Ectodermal cell (in vitro differentiated cells): ENCODE measurements around the gene MAP2K2.
"Not testable (repeated sequence)": the region's sequence is repeated elsewhere in the genome, so short reads cannot be mapped to it uniquely, and the experiment has no call there.

Experiments used
- H3K27ac ChIP-seq: 2 replicates; pipeline ENCODE4 v1.7.0; 2013; ENCODE audit warnings: mild to moderate bottlenecking, low read depth, low read length; ENCODE audit not compliant: insufficient read depth, poor library complexity, severe bottlenecking
- H3K27me3 ChIP-seq: 2 replicates; pipeline ENCODE4 v1.7.0; 2013; ENCODE audit warnings: mild to moderate bottlenecking, low read length; ENCODE audit not compliant: insufficient read depth, control insufficient read depth, poor library complexity, severe bottlenecking
- H3K36me3 ChIP-seq: one replicate; pipeline ENCODE4 v1.7.0; 2013; ENCODE audit warnings: low read length; ENCODE audit not compliant: control insufficient read depth, insufficient read depth
- H3K4me1 ChIP-seq: one replicate; pipeline ENCODE4 v1.7.0; 2013; ENCODE audit warnings: low read length; ENCODE audit not compliant: control insufficient read depth, insufficient read depth
- H3K4me3 ChIP-seq: 2 replicates; pipeline ENCODE4 v1.7.0; 2013; ENCODE audit warnings: low read depth, low read length, control low read depth; ENCODE audit not compliant: insufficient read depth
- H3K9me3 ChIP-seq: 2 replicates; pipeline ENCODE4 v1.7.0; 2013; ENCODE audit warnings: mild to moderate bottlenecking, low read length, moderate library complexity; ENCODE audit not compliant: control insufficient read depth
- WGBS, 2 experiments: methylation state at CpG; one replicate each; pipeline ENCODE4 v1.1.7; 2013; ENCODE audit warnings: missing lambda C conversion rate in 2 of 2; 5-methylcytosine and 5-hydroxymethylcytosine counted together

The MAP2K2 gene

DNA sequence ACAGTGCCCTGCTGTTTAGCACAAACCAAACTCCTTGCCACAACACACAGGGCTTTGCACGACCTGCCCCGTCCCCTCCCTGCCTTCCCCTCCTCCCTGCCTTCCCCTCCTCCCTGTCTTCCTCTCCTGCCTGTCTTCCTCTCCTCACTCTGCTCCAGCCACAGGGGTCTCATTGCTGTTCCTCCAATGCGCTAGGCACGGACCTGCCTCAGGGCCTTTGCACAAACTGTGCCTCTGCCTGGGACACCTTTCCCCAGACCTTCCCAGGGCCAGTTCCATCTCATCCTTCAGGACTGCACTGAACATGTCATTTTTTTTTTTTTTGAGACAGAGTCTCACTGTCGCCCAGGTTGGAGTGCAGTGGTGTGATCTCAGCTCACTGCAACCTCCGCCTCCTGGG lies 27.7 kb upstream of the MAP2K2 start:
- H3K36me3 ChIP-seq = no peaks in the 10 kb centered on the region
- H3K27ac ChIP-seq = no peak overlapping the region
- no peak overlapping the region for H3K4me3 ChIP-seq
- H3K4me1 ChIP-seq = no peaks in the 10 kb centered on the region
- WGBS, 2 experiments = 74 to 76% methylated on average over 6 of the region's 6 CpGs
- no peaks in the 10 kb centered on the region for H3K9me3 ChIP-seq
- H3K27me3 ChIP-seq = no peaks in the 10 kb centered on the region

- WGBS, 2 experiments = 82 to 84% methylated on average over 17 of the region's 17 CpGs
- Histone ChIP-seq H3K27ac (no peak overlapping the region), H3K4me3 (no peak overlapping the region), H3K4me1 (no peaks in the 10 kb centered on the region), H3K27me3 (peaks cover 7% of the 10 kb centered on the region), H3K9me3 (no peaks in the 10 kb centered on the region), H3K36me3 (no peaks in the 10 kb centered on the region)
These were observed 25.8 kb upstream of the MAP2K2 start for GRCh38 chr19:4149518-4150288.

DNA sequence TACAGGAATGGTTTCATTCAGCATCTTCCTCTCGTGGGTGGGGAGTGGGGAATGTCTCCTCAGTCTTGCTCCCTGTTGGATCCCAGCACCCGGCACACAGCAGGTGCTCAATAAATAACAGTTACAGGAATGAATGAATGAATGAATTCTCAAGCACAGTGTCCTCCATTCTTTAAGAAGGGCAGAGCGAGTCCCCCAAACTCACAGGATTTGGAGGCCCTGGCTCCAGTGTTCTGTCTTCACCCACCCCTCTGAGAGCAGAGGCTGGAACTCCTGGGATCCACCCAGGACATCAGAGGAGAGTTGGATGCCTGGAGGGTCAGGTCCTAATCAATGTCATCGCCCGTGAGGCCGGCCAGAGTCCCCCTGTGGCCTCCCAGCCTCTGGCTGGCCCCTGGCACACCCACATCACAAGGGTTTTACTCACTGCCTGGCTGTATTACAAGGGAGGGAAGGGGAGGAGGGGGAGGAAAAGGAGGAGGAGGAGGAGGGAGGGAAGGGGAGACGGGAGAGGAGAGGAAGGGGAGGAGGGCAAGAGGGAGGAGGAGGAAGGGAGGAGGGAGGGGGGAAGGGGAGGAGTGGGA lies 20.8 kb upstream of the MAP2K2 start:
- Histone ChIP-seq H3K4me1 (no peaks in the 10 kb centered on the region), H3K9me3 (no peaks in the 10 kb centered on the region), H3K27me3 (peaks cover 7% of the 10 kb centered on the region), H3K4me3 (no peak overlapping the region), H3K36me3 (no peaks in the 10 kb centered on the region), H3K27ac (no peak overlapping the region)
- 40 to 41% methylated on average over 7 of the region's 7 CpGs for WGBS, 2 experiments

GRCh38 chr19:4142916-4143315 lies 19.0 kb upstream of the MAP2K2 start:
- H3K27me3 ChIP-seq, H3K4me1 ChIP-seq, H3K4me3 ChIP-seq, H3K27ac ChIP-seq, H3K9me3 ChIP-seq, H3K36me3 ChIP-seq: not testable (repeated sequence)
- WGBS, 2 experiments = 78 to 95% methylated on average over 1 of the region's 1 CpG

DNA sequence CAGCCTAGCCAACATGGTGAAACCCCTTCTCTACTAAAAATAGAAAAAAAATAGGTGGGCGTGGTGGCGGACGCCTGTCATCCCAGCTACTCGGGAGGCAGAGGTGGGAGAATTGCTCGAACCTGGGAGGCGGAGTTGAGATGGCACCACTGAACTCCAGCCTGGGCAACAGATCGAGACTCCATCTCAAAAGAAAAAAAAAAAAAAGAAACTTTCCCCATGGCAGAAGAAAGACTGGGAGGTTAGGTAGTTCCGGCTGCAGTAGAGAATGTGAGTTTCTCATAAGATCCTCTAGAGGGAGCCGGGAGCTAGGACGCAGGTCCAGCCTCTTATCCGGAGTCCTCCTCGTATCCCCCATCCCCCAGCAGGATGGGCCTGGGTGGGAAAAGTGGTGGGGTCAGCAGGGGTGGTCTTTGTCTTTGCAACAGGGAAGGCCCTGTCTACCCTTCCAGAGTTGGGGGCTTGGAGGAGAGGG lies 16.4 kb upstream of the MAP2K2 start:
- Histone ChIP-seq H3K4me1 (no peaks in the 10 kb centered on the region), H3K27ac (no peak overlapping the region), H3K4me3 (no peak overlapping the region), H3K27me3 (peaks cover under 1% of the 10 kb centered on the region), H3K9me3 (no peaks in the 10 kb centered on the region), H3K36me3 (no peaks in the 10 kb centered on the region)
- 33 to 38% methylated on average over 11 to 12 of the region's 12 CpGs for WGBS, 2 experiments

DNA sequence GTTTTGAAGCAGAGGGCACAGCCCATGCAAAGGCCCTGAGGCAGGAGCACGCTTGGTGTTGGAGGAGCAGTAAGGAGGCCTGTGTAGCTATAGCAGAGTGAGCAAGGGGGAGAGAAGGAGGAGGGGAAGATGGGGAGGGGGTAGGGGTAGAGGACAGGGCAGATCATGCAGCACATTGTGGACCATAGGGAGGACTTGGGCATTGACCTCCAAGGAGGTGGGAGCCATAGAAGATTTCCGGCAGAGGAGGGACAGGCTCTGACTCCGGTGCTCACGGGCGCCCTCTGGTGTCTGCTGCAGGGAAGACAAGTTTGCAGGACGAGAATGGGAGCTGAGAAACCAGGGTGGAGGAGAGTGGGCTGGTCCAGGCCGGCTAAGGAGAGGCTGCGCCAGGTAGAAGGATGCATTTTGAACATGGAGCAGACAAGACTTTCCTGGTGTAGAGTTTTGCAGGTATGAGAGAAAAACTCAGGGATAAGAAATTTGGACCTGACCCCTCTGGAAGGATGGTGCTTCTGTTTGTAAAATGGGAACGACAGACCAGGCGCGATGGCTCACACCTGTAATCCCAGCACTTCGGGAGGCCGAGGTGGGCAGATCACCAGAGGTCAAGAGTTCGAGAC lies 15.8 kb upstream of the MAP2K2 start:
- H3K36me3 ChIP-seq = no peaks in the 10 kb centered on the region
- no peaks in the 10 kb centered on the region for H3K9me3 ChIP-seq
- no peak overlapping the region for H3K27ac ChIP-seq
- no peaks in the 10 kb centered on the region for H3K27me3 ChIP-seq
- H3K4me3 ChIP-seq = no peak overlapping the region
- no peaks in the 10 kb centered on the region for H3K4me1 ChIP-seq
- whole genome bisulfite sequencing, 2 experiments = 45 to 48% methylated on average over 14 of the region's 14 CpGs

DNA sequence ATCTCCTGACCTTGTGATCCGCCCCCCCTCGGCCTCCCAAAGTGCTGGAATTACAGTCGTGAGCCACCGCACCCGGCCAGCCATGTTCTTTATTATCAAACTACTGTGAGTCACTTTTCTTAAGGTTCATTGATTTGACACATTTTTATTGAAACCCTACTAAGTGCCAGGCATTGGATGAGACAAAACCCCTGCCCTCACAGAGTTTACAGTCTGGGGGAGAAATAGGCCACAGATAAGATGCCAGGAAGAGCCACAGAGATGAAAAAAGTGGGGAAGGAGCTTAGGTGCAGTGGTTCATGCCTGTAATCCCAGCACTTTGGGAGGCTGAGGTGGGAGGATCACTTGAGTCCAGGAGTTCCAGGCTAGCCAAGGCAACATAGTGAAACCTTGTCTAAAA lies 14.5 kb upstream of the MAP2K2 start:
- no peaks in the 10 kb centered on the region for H3K9me3 ChIP-seq
- no peak overlapping the region for H3K27ac ChIP-seq
- no peaks in the 10 kb centered on the region for H3K36me3 ChIP-seq
- no peak overlapping the region for H3K4me3 ChIP-seq
- H3K4me1 ChIP-seq = no peaks in the 10 kb centered on the region
- WGBS, 2 experiments = 87 to 89% methylated on average over 5 of the region's 5 CpGs
- H3K27me3 ChIP-seq = no peaks in the 10 kb centered on the region

DNA sequence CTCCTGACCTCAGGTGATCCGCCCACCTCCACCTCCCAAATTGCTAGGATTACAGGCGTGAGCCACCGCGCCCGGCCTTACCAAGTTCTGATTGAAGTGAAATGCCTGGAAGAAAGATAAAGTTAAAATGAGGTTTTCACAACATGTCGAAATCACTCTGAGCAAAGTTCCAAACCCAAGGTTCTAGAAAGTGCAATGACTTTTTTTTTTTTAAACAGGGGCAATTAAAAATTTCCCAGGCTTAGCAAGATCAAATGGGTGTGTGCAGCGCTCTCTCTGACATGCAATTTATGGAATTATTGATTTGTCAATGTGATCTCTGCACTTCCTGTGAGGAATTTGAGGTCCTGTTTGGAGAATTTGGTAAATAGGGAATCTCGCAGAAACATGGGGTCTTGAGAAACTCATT lies 12.8 kb upstream of the MAP2K2 start:
- Histone ChIP-seq H3K27me3 (no peaks in the 10 kb centered on the region), H3K4me3 (no peak overlapping the region), H3K4me1 (no peaks in the 10 kb centered on the region), H3K27ac (no peak overlapping the region), H3K9me3 (no peaks in the 10 kb centered on the region), H3K36me3 (no peaks in the 10 kb centered on the region)
- WGBS, 2 experiments = 91 to 94% methylated on average over 8 of the region's 8 CpGs

DNA sequence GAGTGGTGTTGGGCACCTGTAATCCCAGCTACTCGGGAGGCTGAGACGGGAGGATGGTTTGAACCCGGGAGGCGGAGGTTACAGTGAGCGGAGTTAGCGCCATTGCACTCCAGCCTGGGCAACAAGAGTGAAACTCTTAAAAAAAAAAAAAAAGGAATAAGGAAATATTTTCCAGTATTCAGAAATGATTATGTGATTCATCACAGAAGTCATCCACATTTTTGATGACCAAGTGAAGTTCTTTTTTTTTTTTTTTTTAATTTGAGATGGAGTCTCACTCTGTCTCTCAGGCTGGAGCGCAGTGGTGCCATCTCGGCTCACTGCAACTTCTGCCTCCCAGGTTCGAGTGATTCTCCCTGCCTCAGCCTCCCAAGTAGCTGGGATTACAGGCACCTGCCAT lies 11.5 kb upstream of the MAP2K2 start:
- H3K9me3 ChIP-seq, H3K4me3 ChIP-seq, H3K27me3 ChIP-seq, H3K4me1 ChIP-seq, H3K36me3 ChIP-seq, H3K27ac ChIP-seq: not testable (repeated sequence)
- WGBS, 2 experiments = 94 to 95% methylated on average over 9 of the region's 9 CpGs

GRCh38 chr19:4134351-4134750 lies 10.4 kb upstream of the MAP2K2 start:
- no peaks in the 10 kb centered on the region for H3K9me3 ChIP-seq
- no peak overlapping the region for H3K27ac ChIP-seq
- no peaks in the 10 kb centered on the region for H3K4me1 ChIP-seq
- H3K36me3 ChIP-seq = no peaks in the 10 kb centered on the region
- no peaks in the 10 kb centered on the region for H3K27me3 ChIP-seq
- no peak overlapping the region for H3K4me3 ChIP-seq
- WGBS, 2 experiments = 74 to 76% methylated on average over 6 of the region's 6 CpGs
